SK-N-SH (cell line): ENCODE measurements around the gene GDPD5. TPM values are rescaled to one million over a fixed set of nuclear protein-coding genes. Genes with fewer than 3 reads are reported as not detected.

Experiments used
- CTCF ChIA-PET: fragments of 300-600, 350-600 bp; formaldehyde crosslinking; extraction: SDS; loops from one replicate; lab custom pipeline; 2021; lab: Yijun Ruan, JAX
- POLR2A ChIA-PET: fragments of 350-600 bp; sonication (Branson Sonifier 250); formaldehyde crosslinking; extraction: SDS; loops from one replicate; lab custom pipeline; 2020; ENCODE audit warnings: antibody characterized with exemption, inconsistent platforms; lab: Yijun Ruan, JAX
- DNase-seq: peaks from one replicate; pipeline ENCODE4 v3.0.0; 2012
- H2AFZ ChIP-seq: fragments of 200-600 bp; sonication (generic); 2 replicates; pipeline ENCODE4 v1.8.1; 2016; ENCODE audit warnings: antibody characterized with exemption, mild to moderate bottlenecking, low read depth
- H3F3A ChIP-seq: fragments of 200-600 bp; sonication (generic); replicated peaks from 2 replicates; pipeline ENCODE3; 2016; ENCODE audit warnings: antibody characterized with exemption, mild to moderate bottlenecking; ENCODE audit not compliant: insufficient read depth
- H3K27ac ChIP-seq, 2 experiments: fragments of 200-500 bp in 1 of 2; fragments of 200-600 bp in 1 of 2; sonication (Bioruptor generic) in 1 of 2; sonication (generic), shearing (Covaris generic) in 1 of 2; 2 replicates each; pipeline versions ENCODE4 v1.5.1 to v1.6.1; 2014 to 2016; ENCODE audit warnings: low read depth in 2 of 2, inconsistent platforms in 1 of 2, low read length in 1 of 2, mild to moderate bottlenecking in 1 of 2, mixed read lengths in 1 of 2
- H3K27me3 ChIP-seq: fragments of 200-600 bp; sonication (generic), shearing (Covaris generic); 2 replicates; pipeline ENCODE4 v1.6.1; 2016; ENCODE audit warnings: mixed run types; ENCODE audit not compliant: insufficient read depth
- H3K36me3 ChIP-seq, 2 experiments: fragments of 200-500 bp in 1 of 2; fragments of 200-600 bp in 1 of 2; sonication (Bioruptor generic) in 1 of 2; sonication (generic) in 1 of 2; replicated peaks in 1 of 2; 2 replicates each; pipeline versions ENCODE3 to v1.5.1; 2014 to 2016; ENCODE audit warnings: low read length in 1 of 2, mild to moderate bottlenecking in 1 of 2; ENCODE audit not compliant: insufficient read depth in 2 of 2, control insufficient read depth in 1 of 2
- H3K4me1 ChIP-seq, 2 experiments: fragments of 200-500 bp in 1 of 2; fragments of 200-600 bp in 1 of 2; sonication (Bioruptor generic) in 1 of 2; sonication (generic), shearing (Covaris generic) in 1 of 2; 2 replicates each; pipeline versions ENCODE4 v1.5.1 to v1.6.1; 2014 to 2016; ENCODE audit warnings: low read depth in 1 of 2, low read length in 1 of 2, mixed run types in 1 of 2; ENCODE audit not compliant: insufficient read depth in 2 of 2, control insufficient read depth in 1 of 2
- H3K4me2 ChIP-seq: fragments of 200-600 bp; sonication (generic), shearing (Covaris generic); 2 replicates; pipeline ENCODE4 v1.6.1; 2017; ENCODE audit warnings: mixed run types
- H3K4me3 ChIP-seq, 2 experiments: fragments of 200-500 bp in 1 of 2; fragments of 200-600 bp in 1 of 2; sonication (Bioruptor generic) in 1 of 2; sonication (generic), shearing (Covaris generic) in 1 of 2; 2 replicates each; pipeline versions ENCODE4 v1.5.1 to v1.8.1; 2014 to 2016; ENCODE audit warnings: low read depth in 2 of 2, inconsistent platforms in 1 of 2, low read length in 1 of 2, mild to moderate bottlenecking in 1 of 2, mixed read lengths in 1 of 2, moderate library complexity in 1 of 2
- H3K79me2 ChIP-seq: fragments of 200-600 bp; sonication (generic); 2 replicates; pipeline ENCODE4 v1.8.1; 2017; ENCODE audit warnings: mild to moderate bottlenecking; ENCODE audit not compliant: insufficient read depth
- H3K9ac ChIP-seq: fragments of 200-600 bp; sonication (generic); 2 replicates; pipeline ENCODE4 v1.6.1; 2017; ENCODE audit warnings: mixed run types
- H3K9me2 ChIP-seq: fragments of 200-600 bp; sonication (generic); 2 replicates; pipeline ENCODE4 v1.6.1; 2017; ENCODE audit warnings: mixed run types
- H3K9me3 ChIP-seq: fragments of 200-600 bp; sonication (generic); 2 replicates; pipeline ENCODE4 v1.6.1; 2017; ENCODE audit warnings: mixed run types, mild to moderate bottlenecking, moderate library complexity
- H4K20me1 ChIP-seq: fragments of 200-600 bp; sonication (generic); 2 replicates; pipeline ENCODE4 v1.6.1; 2017; ENCODE audit warnings: mild to moderate bottlenecking, mixed run types; ENCODE audit not compliant: insufficient read depth
- EP300 ChIP-seq, 2 experiments: IDR thresholded peaks; 2 replicates each; pipeline versions ENCODE4 v1.4.0 to v1.6.1; 2012; ENCODE audit warnings: borderline replicate concordance in 1 of 2, low read depth in 1 of 2, low read length in 1 of 2
- EZH2phosphoT487 ChIP-seq: fragments of 200-600 bp; sonication (generic); IDR thresholded peaks from 2 replicates; pipeline ENCODE4 v1.6.1; 2017; ENCODE audit warnings: low read depth, mixed run types, mild to moderate bottlenecking, antibody characterized with exemption, moderate library complexity, borderline replicate concordance
- GATA2 ChIP-seq: sonication (generic); formaldehyde crosslinking; IDR thresholded peaks from 2 replicates; pipeline ENCODE4 v1.5.0; 2020; ENCODE audit warnings: mild to moderate bottlenecking, missing genetic modification reagents
- POLR2AphosphoS5 ChIP-seq: IDR thresholded peaks from 2 replicates; pipeline ENCODE4 v1.6.1; 2012; ENCODE audit warnings: low read depth, low read length
- RAD21 ChIP-seq: IDR thresholded peaks from 2 replicates; pipeline ENCODE4 v1.6.1; 2012; ENCODE audit warnings: mild to moderate bottlenecking, low read length
- RCOR1 ChIP-seq: fragments of 150-350 bp; IDR thresholded peaks from 2 replicates; pipeline ENCODE4 v1.6.1; 2017; ENCODE audit warnings: antibody characterized with exemption, low read length
- WGBS: methylation state at CpG from one replicate; pipeline ENCODE4 v1.1.6; 2017; ENCODE audit warnings: low lambda C conversion rate; 5-methylcytosine and 5-hydroxymethylcytosine counted together
- polyA plus RNA-seq, 3 experiments: library from polyadenylated mRNA; depleted of rRNA; stranded (reverse); fragments of >200 nt; gene quantifications; 2 replicates each; pipeline ENCODE4 v1.2.3, GENCODE V29; 2012
- TF ChIP-seq, protein P1 (sequence below): IDR thresholded peaks from 2 replicates; pipeline ENCODE4 v1.6.1; 2012; ENCODE audit warnings: mild to moderate bottlenecking, low read depth, low read length, moderate library complexity
- TF ChIP-seq, protein P2 (sequence below): fragments of 200-600 bp; sonication (generic); IDR thresholded peaks from 2 replicates; pipeline ENCODE4 v1.6.1; 2017; ENCODE audit warnings: antibody characterized with exemption, mild to moderate bottlenecking, moderate library complexity
- TF ChIP-seq, protein P3 (sequence below): fragments of 150-350 bp; IDR thresholded peaks from 2 replicates; pipeline ENCODE4 v1.6.1; 2017; ENCODE audit warnings: antibody characterized with exemption, low read length, low read depth, borderline replicate concordance
- TF ChIP-seq, protein P4 (sequence below): IDR thresholded peaks from 2 replicates; pipeline ENCODE4 v1.4.0; 2012; ENCODE audit warnings: low read depth, borderline replicate concordance

GDPD5 gene
- polyA plus RNA-seq, 1 of the 3 experiments (the other 2 are of a cell fraction), result 2.2 TPM

DNA sequence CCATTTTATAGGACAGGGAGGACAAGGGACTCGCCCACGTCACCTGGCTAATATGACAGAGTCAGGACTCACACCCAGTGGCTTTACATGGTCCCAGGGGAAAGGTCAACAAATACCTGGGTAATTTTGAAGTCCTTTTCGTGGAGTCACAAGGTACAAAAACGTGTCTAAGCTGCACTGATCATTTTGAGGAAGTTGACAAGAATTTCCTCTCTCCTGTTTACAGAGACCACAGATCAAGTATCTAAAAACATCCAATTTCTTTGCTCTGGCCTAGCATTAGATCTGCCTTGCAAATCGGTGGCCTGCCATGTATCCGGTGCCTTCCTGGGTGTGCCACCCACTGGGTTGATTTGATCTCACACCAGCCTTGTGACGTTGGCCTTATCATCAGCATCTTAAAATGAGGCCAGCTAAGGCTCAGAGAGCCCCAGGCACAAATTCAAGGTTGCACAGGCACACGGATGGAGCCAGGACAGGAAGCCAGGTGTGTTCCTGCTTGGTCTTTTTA is 17.6 kb downstream of the GDPD5 start:
- Histone ChIP-seq H3K9me3 (no peaks in the 10 kb centered on the region), H3K4me1 (peaks cover 0 to 35% of the 10 kb centered on the region in 2 experiments; a peak in 1 of 4 replicates), H3K9me2 (no peaks in the 10 kb centered on the region), H2AFZ (no peak overlapping the region), H3K4me2 (no peak overlapping the region), H3F3A (no peaks in the 10 kb centered on the region), H3K4me3 (no peak overlapping the region), H3K9ac (no peak overlapping the region), H3K27me3 (no peaks in the 10 kb centered on the region), H3K27ac (peak overlapping the region in 1 of 2 experiments; percentile 41; a peak in 1 of 4 replicates), H3K79me2 (no peaks in the 10 kb centered on the region), H3K36me3 (no peaks in the 10 kb centered on the region), H4K20me1 (no peaks in the 10 kb centered on the region)
- POLR2A ChIA-PET, result no interaction called here
- TF ChIP-seq POLR2AphosphoS5, result no peak
- peak; percentile 73 for TF ChIP-seq GATA2
- 0 out of 2 replicates have a peak, but pooled peaks have one; percentile 25 for TF ChIP-seq RCOR1
- TF ChIP-seq, protein P1, sequence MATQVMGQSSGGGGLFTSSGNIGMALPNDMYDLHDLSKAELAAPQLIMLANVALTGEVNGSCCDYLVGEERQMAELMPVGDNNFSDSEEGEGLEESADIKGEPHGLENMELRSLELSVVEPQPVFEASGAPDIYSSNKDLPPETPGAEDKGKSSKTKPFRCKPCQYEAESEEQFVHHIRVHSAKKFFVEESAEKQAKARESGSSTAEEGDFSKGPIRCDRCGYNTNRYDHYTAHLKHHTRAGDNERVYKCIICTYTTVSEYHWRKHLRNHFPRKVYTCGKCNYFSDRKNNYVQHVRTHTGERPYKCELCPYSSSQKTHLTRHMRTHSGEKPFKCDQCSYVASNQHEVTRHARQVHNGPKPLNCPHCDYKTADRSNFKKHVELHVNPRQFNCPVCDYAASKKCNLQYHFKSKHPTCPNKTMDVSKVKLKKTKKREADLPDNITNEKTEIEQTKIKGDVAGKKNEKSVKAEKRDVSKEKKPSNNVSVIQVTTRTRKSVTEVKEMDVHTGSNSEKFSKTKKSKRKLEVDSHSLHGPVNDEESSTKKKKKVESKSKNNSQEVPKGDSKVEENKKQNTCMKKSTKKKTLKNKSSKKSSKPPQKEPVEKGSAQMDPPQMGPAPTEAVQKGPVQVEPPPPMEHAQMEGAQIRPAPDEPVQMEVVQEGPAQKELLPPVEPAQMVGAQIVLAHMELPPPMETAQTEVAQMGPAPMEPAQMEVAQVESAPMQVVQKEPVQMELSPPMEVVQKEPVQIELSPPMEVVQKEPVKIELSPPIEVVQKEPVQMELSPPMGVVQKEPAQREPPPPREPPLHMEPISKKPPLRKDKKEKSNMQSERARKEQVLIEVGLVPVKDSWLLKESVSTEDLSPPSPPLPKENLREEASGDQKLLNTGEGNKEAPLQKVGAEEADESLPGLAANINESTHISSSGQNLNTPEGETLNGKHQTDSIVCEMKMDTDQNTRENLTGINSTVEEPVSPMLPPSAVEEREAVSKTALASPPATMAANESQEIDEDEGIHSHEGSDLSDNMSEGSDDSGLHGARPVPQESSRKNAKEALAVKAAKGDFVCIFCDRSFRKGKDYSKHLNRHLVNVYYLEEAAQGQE, result no peak
- TF ChIP-seq, protein P2, sequence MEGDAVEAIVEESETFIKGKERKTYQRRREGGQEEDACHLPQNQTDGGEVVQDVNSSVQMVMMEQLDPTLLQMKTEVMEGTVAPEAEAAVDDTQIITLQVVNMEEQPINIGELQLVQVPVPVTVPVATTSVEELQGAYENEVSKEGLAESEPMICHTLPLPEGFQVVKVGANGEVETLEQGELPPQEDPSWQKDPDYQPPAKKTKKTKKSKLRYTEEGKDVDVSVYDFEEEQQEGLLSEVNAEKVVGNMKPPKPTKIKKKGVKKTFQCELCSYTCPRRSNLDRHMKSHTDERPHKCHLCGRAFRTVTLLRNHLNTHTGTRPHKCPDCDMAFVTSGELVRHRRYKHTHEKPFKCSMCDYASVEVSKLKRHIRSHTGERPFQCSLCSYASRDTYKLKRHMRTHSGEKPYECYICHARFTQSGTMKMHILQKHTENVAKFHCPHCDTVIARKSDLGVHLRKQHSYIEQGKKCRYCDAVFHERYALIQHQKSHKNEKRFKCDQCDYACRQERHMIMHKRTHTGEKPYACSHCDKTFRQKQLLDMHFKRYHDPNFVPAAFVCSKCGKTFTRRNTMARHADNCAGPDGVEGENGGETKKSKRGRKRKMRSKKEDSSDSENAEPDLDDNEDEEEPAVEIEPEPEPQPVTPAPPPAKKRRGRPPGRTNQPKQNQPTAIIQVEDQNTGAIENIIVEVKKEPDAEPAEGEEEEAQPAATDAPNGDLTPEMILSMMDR, result no peak
- no peak for TF ChIP-seq RAD21
- TF ChIP-seq, protein P3, sequence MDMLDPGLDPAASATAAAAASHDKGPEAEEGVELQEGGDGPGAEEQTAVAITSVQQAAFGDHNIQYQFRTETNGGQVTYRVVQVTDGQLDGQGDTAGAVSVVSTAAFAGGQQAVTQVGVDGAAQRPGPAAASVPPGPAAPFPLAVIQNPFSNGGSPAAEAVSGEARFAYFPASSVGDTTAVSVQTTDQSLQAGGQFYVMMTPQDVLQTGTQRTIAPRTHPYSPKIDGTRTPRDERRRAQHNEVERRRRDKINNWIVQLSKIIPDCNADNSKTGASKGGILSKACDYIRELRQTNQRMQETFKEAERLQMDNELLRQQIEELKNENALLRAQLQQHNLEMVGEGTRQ, result no peak
- TF ChIP-seq EP300 (IDR thresholded peaks at IDR 0.05; ENCODE audit: borderline replicate concordance in 1 of 2, low read depth in 1 of 2, low read length in 1 of 2), result no peak
- TF ChIP-seq, protein P4, sequence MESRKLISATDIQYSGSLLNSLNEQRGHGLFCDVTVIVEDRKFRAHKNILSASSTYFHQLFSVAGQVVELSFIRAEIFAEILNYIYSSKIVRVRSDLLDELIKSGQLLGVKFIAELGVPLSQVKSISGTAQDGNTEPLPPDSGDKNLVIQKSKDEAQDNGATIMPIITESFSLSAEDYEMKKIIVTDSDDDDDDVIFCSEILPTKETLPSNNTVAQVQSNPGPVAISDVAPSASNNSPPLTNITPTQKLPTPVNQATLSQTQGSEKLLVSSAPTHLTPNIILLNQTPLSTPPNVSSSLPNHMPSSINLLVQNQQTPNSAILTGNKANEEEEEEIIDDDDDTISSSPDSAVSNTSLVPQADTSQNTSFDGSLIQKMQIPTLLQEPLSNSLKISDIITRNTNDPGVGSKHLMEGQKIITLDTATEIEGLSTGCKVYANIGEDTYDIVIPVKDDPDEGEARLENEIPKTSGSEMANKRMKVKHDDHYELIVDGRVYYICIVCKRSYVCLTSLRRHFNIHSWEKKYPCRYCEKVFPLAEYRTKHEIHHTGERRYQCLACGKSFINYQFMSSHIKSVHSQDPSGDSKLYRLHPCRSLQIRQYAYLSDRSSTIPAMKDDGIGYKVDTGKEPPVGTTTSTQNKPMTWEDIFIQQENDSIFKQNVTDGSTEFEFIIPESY, result no peak
- no peak for TF ChIP-seq EZH2phosphoT487
- CTCF ChIA-PET, result interaction anchor here (0.8 to 3.1 kb wide), 9 partner anchors 8 to 119 kb away, joined by 3 to 12 read pairs (median 4); partner anchors contain the start of gene GDPD5
- 66% methylated on average over 8 of the region's 8 CpGs for WGBS
- DNase-seq, result peak; percentile 52
